ENCODE measurements around the gene HOMEZ.
"Not testable (repeated sequence)": the region's sequence is repeated elsewhere in the genome, so short reads cannot be mapped to it uniquely, and the experiment has no call there.

Gene HOMEZ

DNA sequence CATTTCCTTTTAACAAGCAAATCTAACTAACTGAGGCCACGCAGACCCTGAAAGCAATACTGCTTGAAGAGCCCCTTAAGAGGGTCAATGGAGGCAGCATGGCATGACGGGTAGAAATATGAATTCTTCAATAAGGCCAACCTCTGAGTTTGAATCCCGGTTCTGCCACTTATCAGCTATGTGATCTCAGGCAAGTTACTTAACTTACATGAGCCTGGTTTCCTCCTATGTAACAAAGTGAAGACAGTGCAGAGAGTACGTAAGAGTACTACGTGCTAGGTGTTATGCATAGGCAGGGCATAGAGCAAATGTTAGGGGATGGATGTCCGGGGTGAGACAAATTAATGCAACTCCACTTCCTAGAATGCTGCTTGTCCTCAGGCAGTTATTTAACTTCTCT lies 4.7 kb downstream of the HOMEZ start:
- no peak for DNase-seq

DNA sequence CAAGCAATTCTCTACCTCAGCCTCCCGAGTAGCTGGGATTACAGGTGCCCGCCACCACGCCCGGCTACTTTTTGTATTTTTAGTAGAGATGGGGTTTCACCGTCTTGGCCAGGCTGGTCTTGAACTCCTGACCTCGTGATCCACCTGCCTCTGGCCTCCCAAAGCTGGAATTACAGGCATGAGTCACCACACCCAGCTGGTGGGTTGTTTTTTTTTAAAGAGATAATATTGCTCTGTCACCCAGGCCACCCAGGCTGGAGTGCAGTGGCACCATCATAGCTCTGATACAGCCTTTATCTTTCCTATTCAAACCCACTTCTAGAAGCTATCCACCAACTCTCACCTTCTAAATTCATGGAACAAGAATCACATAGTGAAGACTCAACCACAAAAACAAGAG lies 8.0 kb downstream of the HOMEZ start:
- not testable (repeated sequence) for DNase-seq

DNA sequence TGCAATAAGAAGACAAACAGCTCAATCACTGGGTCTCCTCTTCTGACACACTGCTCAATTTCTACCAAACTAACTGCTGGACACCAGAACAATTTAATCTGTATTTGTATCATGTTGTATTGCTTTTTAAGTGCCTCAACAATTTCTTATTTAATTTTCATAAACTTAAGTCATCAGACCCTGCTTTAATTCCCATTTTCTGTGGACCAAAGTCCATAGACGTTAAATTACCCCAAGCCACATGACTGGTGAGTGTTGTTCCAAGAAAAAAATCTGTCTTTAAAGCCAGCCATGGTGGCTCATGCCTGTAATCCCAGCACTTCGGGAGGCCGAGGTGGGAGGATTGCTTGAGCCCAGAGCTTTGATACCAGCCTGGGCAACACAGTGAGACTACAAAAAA lies 8.7 kb downstream of the HOMEZ start:
- no peak for DNase-seq

DNA sequence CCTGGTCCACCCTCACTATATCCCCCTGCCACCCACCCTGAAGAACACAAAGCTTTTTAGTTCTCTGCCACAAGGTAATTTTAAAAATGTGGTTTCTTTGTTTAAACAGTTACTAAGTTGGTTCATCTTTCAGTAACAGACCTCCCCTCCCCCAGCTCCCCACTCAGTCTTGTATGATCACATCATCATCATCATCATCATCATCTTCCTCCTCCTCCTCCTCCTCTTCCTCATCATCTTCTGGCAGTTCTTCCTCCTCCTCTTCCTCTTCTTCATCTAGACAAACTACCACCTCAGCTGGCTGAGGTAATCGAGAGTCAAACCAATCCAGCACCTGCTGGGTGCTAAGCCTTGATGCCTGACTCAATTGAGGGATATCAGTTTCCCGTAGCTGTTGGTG lies 10.5 kb downstream of the HOMEZ start:
- no peak for DNase-seq

DNA sequence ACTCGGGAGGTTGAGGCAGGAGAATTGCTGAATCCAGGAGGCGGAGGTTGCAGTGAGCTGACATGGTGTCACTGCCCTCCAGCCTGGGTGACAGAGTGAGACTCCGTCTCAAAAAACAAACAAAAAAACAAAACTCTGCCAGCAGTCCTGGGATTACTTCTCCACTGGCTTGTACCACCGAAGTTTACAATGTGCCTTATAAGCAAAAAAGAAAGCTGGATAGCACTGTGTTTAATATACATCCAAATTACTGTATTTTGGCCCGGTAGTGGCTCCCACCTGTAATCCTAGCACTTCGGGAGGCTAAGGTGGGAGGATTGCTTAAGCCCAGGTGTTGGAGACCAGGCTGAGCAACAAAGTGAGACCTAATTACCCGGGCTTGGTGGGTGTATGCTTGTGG lies 16.7 kb downstream of the HOMEZ start:
- DNase-seq = no peak

DNA sequence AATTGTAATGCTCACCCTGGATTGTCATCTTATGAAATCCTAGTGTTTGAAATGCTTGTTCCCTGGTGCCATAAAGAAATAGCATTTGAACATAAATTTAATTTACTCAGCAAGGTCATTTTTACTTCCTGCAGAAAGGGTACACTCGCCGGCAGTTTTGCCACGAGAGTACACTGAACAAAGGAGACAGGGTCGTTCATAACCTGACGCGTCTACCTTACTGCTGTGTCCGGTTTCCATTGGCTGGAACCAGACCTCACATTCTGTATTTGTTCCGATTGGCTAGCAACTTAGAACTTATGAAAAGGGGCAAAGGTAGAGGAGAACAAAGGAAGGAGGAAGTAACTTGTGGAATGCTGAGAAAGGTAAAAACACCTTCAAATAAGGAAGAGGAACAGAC lies 25.1 kb downstream of the HOMEZ start:
- DNase-seq = not testable (repeated sequence)

DNA sequence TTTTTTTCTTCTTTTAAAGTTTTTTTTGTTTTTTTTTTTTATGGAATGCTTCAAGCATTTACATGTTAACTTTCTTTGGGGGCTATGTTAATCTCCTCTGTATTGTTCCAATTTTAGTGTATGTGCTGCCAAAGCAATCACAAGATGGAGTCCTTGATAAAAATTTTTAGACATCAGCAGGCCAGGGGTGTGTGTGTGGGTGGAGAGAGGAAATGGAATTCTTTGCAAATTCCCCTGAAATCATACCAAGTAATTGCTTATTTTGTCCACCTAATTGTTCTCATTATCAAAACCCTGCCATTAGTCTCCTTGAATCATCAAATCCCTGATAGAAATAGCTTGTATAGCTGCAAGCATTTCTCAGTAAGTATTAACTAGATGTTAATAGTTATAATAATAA lies 26.5 kb downstream of the HOMEZ start:
- no peak for DNase-seq

DNA sequence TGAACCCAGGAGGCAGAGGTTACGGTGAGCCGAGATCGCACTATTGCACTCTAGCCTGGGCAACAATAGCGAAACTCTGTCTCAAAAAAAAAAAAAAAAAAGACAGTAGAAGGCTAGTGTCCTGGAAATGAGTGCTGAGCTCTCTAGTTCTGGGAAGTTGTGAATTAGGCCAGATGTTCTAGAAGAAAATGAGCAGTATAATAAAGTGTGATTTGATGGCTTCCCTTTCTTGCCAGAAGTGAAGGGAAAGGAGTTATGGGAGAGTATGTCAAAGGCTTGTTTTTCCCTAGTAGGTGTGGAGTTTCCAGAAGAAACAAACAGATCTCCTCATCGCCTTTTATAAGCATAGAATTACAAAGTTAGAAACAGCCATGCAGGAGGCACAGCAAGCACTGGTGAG lies 27.7 kb downstream of the HOMEZ start:
- DNase-seq = no peak

DNA sequence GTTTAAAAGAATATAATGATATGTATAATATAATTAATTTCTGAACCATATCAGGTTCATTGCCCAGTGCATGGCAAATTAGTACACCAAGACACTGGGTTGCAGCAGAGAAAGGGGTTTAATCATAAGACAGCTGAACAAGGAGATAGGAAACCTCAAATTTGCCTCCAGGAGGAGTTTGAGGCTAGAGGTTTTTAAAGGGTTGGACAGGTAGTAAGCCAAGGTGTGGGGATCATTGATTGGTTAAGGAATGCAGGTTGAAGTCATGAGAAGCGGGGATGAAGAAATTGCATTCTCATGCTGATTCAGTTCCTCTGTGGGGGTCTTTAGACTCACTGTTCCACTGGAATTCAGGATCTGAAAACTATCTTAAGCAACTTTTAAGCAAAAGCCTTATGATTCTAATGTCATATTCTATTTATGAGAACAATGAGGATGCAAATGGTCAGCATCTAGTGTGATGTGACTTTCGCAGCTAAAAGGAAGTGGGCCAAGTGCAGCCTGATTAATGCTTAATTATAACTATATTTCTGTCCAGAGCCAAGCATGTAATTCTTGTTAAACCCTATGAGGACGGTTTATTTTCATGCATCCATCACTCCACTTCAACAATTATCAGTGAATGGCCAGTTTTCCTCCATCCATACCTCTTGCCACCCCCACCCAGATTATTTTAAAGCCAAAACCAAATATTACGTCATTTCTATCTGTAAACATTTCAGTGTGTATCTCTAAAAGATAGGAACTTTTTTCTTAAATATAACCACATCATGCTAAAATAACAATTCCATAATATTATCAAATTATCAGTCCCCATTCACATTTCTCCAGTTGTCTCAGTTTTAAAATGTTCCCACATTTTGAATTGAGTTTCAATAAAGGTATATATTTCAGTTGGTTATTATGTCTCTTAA lies 33.3 kb downstream of the HOMEZ start:
- DNase-seq = no peak

DNA sequence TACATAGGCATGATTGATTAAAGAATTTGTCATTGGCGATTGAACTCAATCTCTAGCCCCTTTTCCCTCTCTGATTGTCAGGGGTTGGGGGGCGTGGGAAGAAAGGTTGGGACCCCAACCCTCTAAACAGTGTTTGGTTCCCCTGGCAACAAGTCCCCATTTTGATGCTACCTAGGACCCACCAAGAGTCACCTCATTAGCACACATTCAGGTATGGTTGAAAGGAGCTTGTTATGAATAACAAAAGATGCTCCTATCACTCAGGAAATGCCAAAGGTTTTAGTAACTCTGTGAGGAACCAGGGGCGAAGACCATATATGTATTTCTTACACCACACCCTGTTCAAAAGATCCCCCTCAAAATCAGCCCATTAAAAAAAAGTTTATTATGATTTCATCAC lies 33.9 kb downstream of the HOMEZ start:
- DNase-seq = no peak

DNA sequence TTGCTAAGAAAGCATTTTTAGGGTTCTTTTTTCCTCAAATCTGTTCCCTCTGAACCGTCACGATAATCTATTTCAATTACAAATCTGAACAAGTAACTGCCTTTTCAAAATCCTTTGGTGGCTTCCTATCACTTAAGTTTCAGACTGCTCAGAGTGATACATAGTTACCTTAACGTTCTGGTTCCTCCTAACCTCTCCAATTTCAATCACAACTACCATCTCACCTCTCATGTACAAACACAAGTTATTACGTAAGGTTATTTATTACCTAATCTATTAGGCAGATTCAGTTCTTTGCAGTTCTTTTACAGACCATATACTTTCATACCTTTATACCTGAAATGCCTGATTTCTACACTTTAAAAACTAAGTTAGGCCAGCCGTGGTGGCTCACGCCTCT lies 36.1 kb downstream of the HOMEZ start:
- no peak for DNase-seq

DNA sequence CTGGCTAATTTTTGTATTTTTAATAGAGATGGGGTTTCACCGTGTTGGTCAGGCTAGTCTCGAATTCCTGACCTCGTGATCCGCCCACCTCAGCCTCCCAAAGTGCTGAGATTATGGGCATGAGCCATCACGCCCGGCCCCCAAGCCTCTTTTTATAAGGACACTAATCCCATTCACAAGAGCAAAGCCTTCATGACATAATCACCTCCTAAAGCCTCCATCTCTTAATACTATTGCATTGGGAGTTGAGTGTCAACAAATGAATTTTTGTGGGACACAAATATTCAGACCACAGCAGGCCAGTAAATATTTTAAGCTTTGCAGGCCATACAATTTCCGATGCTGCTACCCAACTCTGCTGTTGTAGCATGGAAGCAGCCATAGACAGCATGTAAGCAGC lies 37.3 kb downstream of the HOMEZ start:
- no peak for DNase-seq

DNA sequence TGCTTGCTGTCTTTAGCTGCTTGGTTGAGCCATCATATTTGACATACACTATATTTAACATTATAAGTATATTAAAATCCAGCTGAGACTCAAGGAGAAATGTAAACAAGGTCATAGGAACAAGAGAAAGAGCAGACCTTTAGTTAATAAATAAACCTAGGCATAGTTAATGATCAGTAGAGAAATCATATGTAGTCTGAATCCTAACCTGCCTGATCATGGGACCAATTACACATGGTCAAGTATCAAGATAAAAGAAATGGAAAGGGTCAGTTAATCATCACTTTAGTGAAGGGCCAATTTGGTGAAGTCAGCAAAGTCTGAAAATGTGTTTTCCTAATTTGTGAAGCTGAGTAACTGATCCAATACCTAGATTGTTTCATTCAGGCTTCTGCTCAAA lies 40.6 kb downstream of the HOMEZ start:
- DNase-seq = no peak

DNA sequence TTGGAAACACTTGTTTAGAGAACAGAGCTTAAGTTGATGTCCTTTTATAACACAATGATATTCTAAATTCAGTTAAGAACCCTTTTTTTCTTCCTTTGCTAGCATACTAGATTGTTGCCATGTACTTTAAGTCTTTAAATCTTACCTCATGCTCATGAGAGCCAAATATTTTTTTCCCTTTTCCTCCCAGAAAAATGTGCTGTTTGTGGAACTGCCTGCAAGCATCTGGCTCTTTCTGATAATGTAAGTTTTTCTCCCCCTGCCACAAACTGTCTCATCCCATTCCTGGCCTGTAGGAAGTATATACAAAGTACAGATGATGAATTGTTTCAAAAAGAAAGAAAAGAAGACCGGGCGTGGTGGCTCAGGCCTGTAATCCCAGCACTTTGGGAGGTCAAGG lies 42.9 kb downstream of the HOMEZ start:
- DNase-seq = no peak

DNA sequence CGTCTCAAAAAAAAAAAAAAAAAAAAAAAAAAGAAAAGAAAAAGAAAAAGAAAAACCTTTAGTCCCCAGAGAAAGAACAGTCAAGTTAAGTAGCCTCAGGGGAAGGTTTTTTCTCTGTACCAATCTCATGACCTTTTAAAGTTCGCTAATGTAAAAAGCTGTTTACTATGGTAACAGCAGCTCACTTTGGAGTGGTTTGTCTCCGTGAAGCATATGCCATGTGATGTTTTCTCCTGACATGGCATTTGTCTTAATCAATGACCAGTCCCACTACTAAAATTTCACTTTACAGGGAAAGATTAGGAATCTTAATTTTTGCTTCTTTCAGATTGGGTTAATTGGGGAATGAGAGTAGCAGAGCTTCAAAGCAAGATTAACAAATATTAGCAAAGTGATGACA lies 43.9 kb downstream of the HOMEZ start:
- no peak for DNase-seq

DNA sequence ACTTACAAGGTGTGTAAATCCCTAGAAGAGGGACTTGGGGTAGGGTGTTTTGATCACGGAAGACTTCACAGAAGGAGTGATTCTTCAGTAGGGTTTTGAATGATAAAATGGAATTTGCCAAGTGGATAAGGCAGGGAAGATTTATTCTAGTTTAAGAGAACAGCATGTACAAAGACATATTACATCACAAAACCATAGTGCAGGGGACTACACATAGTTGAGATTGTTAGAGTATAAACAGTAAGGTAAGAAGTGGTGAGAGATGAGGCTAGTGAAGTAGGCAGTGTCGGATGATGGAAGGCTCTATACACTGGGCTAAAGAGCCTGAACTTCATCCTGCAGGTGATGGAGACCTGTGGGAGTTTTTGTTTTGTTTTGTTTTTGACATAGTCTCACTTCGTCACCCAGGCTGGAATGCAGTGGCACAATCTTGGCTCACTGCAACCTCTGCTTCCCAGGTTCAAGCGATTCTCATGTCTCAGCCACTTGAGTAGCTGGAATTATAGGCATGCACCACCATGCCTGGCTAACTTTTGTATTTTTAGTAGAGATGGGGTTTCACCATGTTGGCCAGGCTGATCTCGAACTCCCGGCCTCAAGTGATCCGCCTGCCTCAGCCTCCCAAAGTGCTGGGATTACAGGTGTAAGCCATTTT lies 44.7 kb downstream of the HOMEZ start:
- DNase-seq = not testable (repeated sequence)

DNA sequence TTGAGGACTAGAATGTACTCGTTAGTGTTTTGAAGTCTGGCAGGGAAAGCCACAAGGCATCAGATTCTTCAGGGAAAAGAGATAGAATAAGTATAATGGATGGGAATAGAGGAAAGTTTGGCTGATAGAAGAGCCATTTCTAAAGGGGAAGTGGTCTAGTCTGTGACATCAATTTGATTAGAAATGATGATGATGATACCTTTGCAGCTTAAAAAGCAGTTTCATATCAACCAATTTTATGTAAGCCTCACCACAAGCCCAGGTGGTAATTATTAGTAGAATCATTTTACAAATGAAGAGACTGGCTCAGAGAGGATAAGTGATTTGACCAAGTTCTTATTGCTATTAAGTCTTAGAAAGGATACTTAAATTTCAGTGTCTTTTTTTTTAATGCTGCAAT lies 45.3 kb downstream of the HOMEZ start:
- DNase-seq = no peak

DNA sequence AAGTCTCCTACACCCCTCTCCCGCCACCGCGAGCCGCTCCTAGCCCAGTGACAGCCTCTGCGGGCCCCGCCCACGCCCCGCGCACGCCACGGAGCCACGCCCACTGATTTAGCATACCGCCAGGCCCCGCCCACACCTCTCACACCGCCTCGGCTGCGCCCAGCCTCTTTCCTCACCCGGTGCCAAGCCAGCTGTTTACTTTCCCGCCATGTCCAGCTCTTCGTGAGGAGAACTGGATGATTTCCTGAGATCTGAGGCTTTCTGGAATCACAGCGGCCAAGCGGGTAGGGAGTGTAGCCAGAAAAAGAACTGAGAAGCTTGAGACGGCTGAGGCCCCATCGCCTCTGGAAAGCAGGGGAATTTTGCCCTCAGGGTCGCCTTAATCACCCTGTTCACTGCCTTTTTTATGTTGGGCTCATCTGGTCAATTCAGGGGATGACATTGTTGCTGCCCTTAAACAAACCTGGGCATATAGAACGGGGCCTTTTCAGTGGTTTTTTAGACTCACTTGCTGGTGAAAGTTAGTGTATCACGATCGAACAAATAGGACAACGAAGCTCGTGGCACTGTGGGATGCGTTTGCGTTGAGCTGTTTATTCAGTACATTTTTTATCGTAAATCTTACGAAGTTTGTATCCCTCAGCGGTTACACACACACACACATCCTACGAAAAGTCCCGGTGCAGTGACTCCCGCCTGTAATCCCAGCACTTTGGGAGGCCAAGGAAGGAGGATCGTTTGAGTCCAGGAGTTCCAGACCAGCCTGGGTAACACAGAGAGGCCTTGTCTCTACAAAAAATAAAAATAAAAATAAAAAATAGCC lies 47.9 kb downstream of the HOMEZ start, which contains the start of gene RNF212B:
RNF212B (plus strand) TSS at position 165 of the 823 bp plus-strand sequence. CDS start 2,410 bp downstream, outside the sequence.
- DNase-seq = peak; percentile 24

DNA sequence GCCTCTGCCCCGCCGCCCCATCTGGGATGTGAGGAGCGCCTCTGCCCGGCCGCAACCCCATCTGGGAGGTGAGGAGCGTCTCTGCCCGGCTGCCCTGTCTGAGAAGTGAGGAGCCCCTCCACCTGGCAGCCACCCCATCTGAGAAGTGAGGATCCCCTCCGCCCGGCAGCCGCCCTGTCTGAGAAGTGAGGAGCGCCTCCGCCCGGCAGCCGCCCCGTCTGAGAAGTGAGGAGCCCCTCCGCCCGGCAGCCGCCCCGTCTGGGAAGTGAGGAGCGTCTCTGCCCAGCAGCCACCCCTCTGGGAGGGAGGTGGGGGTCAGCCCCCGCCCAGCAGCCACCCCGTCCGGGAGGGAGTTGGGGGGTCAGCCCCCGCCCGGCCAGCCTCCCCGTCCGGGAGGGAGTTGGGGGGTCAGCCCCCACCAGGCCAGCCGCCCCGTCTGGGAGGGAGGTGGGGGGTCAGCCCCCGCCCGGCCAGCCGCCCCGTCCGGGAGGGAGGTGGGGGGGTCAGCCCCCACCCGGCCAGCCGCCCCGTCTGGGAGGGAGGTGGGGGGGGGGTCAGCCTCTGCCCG lies 53.6 kb downstream of the HOMEZ start:
- DNase-seq = not testable (repeated sequence)

DNA sequence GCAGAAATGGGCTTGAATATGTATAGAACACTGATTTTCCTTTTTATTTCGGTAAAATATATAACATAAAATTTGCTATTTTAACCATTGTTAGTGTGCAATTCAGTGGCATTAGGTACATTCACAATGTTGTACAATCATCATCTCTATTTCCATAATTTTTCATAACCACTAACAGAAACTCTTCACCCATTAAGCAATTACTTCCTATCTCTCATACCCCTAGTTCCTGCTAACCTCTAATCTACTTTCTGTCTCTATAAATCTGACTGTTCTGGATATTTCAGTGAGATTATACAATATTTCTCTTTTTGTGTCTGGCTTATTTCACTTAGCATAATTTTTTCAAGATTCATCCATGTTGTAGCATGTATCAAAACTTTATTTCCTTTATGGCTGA lies 57.1 kb downstream of the HOMEZ start:
- DNase-seq = no peak

DNA sequence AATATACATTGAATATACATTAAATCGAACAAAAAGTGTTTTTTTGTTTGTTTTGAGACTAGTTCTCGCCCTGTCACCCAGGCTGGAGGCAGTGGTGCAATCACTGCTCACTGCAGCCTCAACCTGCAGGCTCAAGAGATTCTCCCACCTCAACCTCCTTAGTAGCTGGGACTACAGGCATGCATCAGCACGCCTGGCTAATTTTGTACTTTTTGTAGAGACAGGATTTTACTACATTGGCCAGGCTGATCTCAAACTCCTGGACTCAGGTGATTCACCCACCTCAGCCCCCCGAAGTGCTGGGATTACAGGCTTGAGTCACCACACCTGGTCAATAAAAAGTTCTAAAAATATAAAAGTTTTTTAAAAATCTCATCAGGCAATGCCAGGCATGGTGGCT lies 58.4 kb downstream of the HOMEZ start:
- no peak for DNase-seq

DNA sequence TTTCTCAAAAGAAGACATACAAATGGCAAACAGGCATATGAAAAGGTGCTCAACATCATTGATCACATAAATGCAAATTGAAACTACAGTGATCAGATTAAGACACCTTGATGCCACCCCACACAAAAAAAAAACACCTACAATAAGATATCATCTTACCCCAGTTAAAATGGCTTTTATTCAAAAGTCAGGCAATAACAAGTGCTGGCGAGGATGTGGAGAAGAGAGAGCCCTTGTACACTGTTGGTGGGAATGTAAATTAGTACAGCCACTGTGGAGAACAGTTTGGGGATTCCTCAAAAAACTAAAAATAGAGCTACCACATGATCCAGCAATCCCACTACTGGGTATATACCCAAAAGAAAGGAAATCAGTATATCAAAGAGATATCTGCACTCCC lies 61.0 kb downstream of the HOMEZ start:
- not testable (repeated sequence) for DNase-seq
